Measurements from ENCODE around the gene CPB2.

CPB2 gene

DNA sequence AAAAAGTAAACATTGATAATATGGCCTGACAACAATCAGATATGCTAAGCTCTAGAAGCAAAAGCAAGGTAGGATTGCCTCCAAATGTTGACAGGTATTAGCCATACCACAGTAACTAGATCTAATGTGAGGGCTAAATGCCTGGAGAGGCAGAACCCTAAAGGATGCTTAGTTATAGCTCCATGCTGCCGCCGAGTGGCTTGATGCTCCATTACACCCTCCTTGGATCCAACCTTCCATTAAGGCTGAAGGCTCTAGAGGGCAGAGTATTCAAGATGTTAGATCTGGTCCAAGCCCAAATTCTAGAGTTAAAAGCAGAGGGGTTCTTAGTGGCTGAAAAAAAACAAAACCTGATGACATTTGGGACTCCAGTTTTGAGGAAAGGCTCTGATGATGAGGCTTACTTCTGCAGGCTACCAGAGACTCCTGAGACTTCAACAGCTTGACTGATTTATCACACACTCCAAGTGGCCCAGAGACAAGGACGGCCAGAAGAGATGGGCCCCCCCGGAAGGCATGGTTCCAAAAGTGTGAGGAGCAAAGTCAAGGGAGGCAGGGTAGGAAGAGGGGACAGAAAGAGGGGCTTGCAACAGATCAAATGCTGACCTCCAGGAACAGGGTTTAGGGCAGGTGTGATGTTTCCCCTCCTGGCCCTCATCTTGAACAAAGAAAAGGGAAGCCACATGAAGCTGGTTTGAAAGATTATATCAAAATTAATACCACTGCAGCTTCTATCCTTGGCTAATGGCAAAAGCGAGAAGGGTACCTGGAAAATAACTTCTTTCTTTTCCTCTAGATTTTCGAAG, 21.9 kb upstream of the CPB2 start:
- DNase-seq: peak; percentile 8

- DNase-seq: no peak
Observed at GRCh38 chr13:46126056-46126455, 21.2 kb upstream of the CPB2 start.

DNA sequence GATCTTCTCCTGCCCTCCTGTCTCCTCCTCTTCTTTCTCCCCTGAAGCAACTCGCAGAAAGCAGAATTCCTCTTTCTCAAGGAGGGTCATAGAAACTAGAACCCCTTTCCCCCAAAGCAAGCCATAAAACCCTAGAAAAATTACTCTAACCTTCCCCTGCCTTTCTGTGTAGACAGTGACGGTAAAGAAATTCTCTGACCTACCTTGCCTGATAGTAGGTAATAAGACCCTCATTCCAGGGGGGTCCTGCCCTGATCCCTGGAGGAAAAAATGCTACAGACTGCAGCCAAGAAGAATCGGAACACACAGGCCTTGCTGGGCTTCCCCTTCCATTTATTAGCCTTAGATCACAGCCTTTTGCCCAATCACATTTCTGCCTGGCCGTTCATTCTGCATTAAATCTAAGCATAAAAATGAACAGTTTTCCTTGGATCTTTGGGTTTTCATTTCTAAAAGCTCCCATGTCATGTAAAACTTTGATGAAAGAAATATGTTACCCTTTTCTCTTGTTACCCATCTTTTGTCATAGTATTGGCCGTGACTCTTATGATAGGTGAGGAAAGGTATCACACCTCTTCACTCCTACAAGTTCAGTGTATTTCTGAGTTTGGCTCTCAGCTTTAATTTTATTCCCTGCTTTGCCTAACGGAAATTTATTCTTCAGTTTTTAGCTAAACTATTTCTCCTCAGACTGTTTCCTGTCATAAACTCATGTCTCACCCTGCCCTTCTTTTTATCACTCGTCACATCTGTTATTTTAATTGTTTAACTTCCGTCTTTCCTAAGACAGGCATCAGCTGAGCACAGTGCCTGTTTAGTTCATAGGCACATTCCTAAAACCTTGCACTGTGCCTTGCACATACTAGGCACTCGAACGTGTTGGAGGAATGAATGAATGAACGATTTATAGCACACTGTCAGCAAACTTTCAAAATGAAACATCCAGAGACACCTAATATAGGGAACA, 20.4 kb upstream of the CPB2 start:
- DNase-seq: no peak

- no peak for DNase-seq
Observed at GRCh38 chr13:46124531-46124966, 19.7 kb upstream of the CPB2 start.

DNA sequence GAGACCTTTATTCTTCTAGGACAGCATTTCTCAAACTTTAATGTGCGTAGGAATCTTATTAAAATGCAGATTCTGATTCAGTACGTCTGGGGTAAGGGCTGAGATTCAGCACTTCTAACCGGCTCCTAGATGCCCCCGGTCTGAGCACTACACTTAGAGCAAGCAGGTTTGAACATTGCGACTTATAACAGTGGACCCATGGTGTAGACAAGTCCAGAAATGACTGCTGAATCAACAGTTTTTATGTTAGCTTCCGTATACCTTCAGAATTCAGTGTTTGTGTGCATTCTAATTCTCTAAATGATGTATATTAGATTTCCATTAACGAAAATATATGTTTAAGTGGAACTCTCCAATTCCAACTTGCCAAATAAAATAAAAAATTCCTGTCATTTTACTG, 17.5 kb upstream of the CPB2 start:
- no peak for DNase-seq

GRCh38 chr13:46121597-46122163, 16.8 kb upstream of the CPB2 start:
- DNase-seq: no peak

DNA sequence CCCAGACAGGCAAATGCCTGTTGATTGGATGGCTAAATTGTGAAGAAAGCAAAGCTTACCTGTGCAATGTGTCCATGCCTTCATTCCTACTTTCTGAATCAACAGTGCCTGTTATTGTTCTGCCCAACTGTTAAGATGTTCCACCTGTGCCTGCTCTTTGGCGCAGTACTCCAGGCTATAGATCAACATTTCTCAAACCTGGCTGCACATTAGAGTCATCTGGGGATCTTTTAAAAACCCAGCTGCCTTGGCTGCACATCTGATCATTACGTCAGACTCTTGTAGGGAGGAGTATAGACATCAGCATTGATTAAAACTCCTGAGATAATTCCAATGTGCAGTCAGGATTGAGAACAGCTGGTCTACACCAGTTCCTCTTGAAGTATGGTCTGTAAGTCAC, 16.2 kb upstream of the CPB2 start:
- DNase-seq: no peak

GRCh38 chr13:46119883-46120614, 15.2 kb upstream of the CPB2 start:
- no peak for DNase-seq

DNA sequence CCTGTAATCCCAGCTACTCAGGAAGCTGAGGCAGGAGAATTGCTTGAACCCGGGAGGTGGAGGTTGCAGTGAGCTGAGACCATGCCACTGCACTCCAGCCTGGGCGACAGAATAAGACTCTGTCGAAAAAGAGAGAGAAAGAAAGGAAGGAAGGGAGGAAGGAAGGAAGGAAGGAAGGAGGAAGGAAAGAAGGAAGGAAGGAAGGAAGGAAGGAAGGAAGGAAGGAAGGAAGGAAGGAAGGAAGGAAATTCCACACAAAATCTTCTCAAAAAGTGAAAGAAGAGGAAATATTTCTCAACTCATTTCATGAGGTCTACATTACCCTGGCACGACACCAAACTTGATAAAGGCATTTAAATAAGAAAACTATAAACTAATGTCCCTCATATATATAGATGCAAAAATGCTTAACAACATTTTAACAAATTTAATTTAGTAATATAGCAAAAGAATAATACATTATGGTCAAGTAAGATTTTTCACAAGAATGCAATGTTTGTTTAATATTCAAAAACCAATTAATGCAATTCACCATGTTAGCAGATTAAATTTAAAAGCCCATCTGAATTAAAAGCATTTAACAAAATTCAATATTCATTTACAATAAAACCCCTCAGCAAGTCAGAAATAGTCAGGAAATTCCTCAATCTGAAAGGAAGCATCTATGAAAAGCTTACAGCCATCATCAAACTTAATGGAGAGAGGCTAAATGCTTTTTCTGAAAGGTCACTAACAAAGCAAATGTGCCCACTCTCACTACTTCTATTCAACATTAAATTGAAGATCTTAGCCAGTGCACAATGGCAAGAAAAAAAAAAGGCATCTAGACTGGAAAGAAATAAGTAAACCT, 12.0 kb upstream of the CPB2 start:
- no peak for DNase-seq

DNA sequence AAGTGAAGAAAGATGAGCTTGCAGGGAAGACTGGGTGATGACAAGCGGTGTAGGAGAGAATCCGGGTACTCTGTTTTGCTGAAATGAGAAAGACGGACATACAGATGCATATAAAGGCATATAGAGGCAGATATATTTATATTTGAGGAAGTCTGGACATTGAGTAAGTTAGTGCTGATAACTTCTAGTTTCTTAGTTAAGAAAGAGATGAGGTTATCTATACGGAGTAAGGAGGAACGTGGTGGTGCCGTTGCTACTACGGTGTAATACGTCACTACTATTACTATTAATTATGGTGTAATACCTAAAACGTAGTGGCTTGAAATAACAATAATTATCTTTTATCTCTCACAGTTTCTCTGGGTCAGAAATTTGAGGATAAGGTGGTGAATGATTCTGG, 9.8 kb upstream of the CPB2 start:
- DNase-seq: no peak

- no peak for DNase-seq
Observed at GRCh38 chr13:46113596-46113995, 8.8 kb upstream of the CPB2 start.

DNA sequence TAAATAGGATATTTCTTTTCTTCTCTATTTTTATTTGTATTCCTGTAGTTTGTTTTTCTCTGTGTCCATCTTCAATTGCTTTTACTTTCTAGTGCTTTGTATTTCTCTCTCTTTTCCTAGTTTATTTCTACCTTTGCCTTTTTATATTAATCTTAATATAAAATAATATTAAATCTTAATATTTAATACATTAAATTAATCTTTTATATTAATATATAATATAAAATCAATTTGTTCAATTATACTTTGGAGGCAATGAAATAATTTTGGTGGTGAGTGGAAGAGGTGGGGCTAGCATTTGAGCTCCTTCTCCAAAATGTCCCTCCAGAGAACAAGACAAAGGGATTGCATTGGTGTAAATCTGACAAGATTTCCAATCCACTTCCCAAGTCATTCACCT, 6.3 kb upstream of the CPB2 start:
- no peak for DNase-seq

- no peak for DNase-seq
Observed at GRCh38 chr13:46109451-46109850, 4.6 kb upstream of the CPB2 start.

DNA sequence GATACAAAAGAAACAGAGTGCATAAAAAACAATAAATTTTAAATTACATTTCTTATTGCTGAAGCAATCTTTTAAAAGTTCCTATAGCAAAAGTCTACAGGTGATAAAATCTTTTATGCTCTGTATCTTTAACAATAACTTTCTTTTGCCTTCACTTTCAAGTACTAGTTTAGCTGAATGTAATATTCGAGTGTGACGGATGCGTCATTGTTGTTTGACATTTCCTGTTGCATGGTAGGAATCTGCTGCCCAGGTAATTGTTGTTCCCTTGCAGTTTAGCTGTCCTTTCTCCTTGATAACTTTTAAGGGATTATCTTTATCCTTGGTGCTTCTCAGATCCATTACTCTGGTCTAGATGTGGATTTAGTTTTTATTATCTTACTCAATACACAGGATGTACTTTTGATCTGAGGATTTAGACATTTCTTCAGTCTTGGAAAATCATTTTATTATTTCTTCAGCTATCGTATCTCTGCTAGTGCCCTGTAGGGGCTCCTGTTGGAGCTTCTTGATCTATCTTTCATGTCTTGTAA, 2.1 kb upstream of the CPB2 start:
- DNase-seq: no peak

GRCh38 chr13:46103037-46103436, 1.8 kb downstream of the CPB2 start:
- no peak for DNase-seq

DNA sequence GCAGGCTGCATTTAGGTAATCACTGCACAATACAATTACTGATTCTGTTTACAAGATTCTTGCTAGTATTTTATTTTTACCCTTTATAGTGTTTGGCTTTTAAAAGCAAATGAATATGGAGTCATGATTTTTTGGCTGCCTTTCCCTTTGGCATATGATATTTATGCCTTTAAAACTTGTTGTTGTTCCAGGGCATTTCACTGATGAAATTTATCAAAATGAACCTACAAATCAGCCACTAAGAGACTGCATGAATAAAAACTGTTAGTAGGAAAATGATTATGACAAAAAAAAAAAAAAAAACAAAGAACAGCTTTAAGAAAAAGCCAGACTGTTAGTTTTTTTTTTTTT, 2.6 kb downstream of the CPB2 start:
- no peak for DNase-seq

DNA sequence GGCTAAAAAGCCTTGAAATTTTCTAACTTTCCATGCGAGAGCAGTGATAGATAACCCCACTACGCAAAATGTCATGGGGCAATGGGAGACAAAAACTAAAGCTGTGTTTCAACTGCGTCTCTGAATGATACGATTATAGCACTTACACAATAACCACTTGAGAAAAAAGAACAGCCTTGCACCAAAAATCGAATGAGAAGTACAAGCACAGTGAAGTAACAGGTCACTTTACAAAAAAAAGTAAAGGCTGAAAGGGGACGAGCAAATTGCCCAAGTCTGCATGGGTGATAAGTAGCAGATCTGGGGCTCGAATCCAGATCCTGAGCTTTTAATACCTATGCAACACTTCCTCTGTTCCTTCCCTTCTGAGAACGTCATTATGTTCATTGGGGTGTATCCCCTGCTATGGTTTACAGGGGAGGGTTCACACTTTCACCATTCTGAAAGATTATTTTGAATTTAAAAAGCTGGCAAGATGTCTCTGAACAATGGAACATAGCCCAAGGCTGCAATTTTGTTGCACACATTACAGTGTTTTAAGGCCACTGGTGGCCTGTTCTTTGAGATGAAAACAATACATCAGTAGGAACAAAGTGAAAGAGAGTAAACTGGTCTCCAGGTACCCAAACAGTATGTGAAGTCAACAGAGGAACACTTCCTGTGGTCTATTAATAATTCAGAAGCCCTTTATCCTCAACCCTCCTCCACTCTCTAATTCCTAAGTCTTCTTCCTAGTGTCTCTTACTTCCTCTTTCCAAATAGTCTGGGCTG, 3.2 kb downstream of the CPB2 start:
- no peak for DNase-seq

- DNase-seq: no peak
Observed at GRCh38 chr13:46101002-46101401, 3.8 kb downstream of the CPB2 start.

GRCh38 chr13:46100191-46100815, 4.5 kb downstream of the CPB2 start:
- no peak for DNase-seq

- no peak for DNase-seq
Observed at GRCh38 chr13:46097663-46098062, 7.2 kb downstream of the CPB2 start.
